Fibroblast of skin of left biceps (primary cell): ENCODE data around the gene SNAPIN.

Source experiments
- DNase-seq, 2 experiments: peaks; one replicate each; pipeline ENCODE4 v3.0.0-alpha.2; 2013; ENCODE audit warnings: low read depth in 2 of 2

Gene SNAPIN

GRCh38 chr1:153658400-153659174 is at the start of gene SNAPIN:
Gene SNAPIN (plus strand): TSS chr1:153658703. CDS start chr1:153658744, 41 bp downstream.
- peak; percentile 60 to 70 for DNase-seq

GRCh38 chr1:153608742-153609584 is 49.5 kb upstream of the SNAPIN start:
- DNase-seq, result peak in 1 of 2 experiments; percentile 39

GRCh38 chr1:153609585-153609907 is 49.0 kb upstream of the SNAPIN start:
- no peak for DNase-seq

GRCh38 chr1:153610334-153610733 is 48.2 kb upstream of the SNAPIN start:
- DNase-seq, result no peak

- no peak for DNase-seq
Observed at GRCh38 chr1:153610811-153611301, 47.6 kb upstream of the SNAPIN start.

- no peak for DNase-seq
Observed at GRCh38 chr1:153611356-153611755, 47.1 kb upstream of the SNAPIN start.

GRCh38 chr1:153612111-153612754 is 46.3 kb upstream of the SNAPIN start:
- no peak for DNase-seq

- DNase-seq, result no peak
Observed at GRCh38 chr1:153612755-153613331, 45.7 kb upstream of the SNAPIN start, which contains the start of gene S100A16. Gene S100A16 (minus strand): TSS chr1:153613137. CDS start chr1:153608151, 4,986 bp downstream.

- DNase-seq, result no peak
Observed at GRCh38 chr1:153613406-153613805, 45.1 kb upstream of the SNAPIN start.

GRCh38 chr1:153614189-153614900 is 44.2 kb upstream of the SNAPIN start:
- no peak for DNase-seq

GRCh38 chr1:153614906-153615305 is 43.6 kb upstream of the SNAPIN start:
- DNase-seq, result no peak

GRCh38 chr1:153615406-153615805 is 43.1 kb upstream of the SNAPIN start:
- no peak for DNase-seq

- no peak for DNase-seq
Observed at GRCh38 chr1:153616144-153616916, 42.2 kb upstream of the SNAPIN start, which contains the start of gene S100A14. Gene S100A14 (minus strand): TSS chr1:153616325. CDS start chr1:153615858, 467 bp downstream.

GRCh38 chr1:153616917-153617311 is 41.6 kb upstream of the SNAPIN start:
- no peak for DNase-seq

GRCh38 chr1:153617663-153618062 is 40.8 kb upstream of the SNAPIN start:
- no peak for DNase-seq

- no peak for DNase-seq
Observed at GRCh38 chr1:153619171-153619570, 39.3 kb upstream of the SNAPIN start.

- no peak for DNase-seq
Observed at GRCh38 chr1:153623101-153623500, 35.4 kb upstream of the SNAPIN start.

- no peak for DNase-seq
Observed at GRCh38 chr1:153624965-153625611, 33.4 kb upstream of the SNAPIN start.

- DNase-seq, result no peak
Observed at GRCh38 chr1:153626477-153626903, 32.0 kb upstream of the SNAPIN start.
